Left lung (tissue), 10 donors: ENCODE results near the gene CD53. TPM values are rescaled to one million over a fixed set of nuclear protein-coding genes. Genes with fewer than 3 reads are reported as not detected.
"Not testable (repeated sequence)": the region's sequence is repeated elsewhere in the genome, so short reads cannot be mapped to it uniquely, and the experiment has no call there.

ENCODE experiments used
- ATAC-seq: fragments of 200-7000 bp; cut with Tn5 transposase; one replicate; pipeline ENCODE4 v1.9.1; 2020; ENCODE audit warnings: moderate library complexity
- DNase-seq, 4 donors: peaks; one replicate each; pipeline ENCODE4 v3.0.0-alpha.2; 2013 to 2020
- H3K27ac ChIP-seq, 2 donors: fragments of 200-600 bp; sonication (generic) in 1 of 2; one replicate each; pipeline versions ENCODE4 v1.5.0 to v1.8.0; 2020 to 2021
- H3K27me3 ChIP-seq, 2 donors: fragments of 200-600 bp; sonication (generic) in 1 of 2; one replicate each; pipeline versions ENCODE4 v1.5.0 to v1.8.0; 2020 to 2021
- H3K36me3 ChIP-seq, 2 donors: fragments of 200-600 bp; sonication (generic) in 1 of 2; one replicate each; pipeline versions ENCODE4 v1.5.0 to v1.8.0; 2020 to 2021
- H3K4me1 ChIP-seq, 2 donors: fragments of 200-600 bp; one replicate each; pipeline ENCODE4 v1.8.0; 2021
- H3K4me3 ChIP-seq, 2 donors: fragments of 200-600 bp; sonication (generic) in 1 of 2; one replicate each; pipeline versions ENCODE4 v1.5.0 to v1.8.0; 2020 to 2021; ENCODE audit warnings: mild to moderate bottlenecking in 1 of 2
- H3K9me3 ChIP-seq, 2 donors: fragments of 200-600 bp; sonication (generic) in 1 of 2; one replicate each; pipeline versions ENCODE4 v1.5.0 to v1.8.0; 2020 to 2021
- CTCF ChIP-seq, 2 donors: fragments of 200-600 bp; sonication (generic) in 1 of 2; IDR thresholded peaks; one replicate each; pipeline versions ENCODE4 v1.5.0 to v1.8.0; 2021; ENCODE audit warnings: antibody characterized with exemption in 2 of 2
- intact Hi-C, 2 donors: fragments of 100-400 bp; cut with DNase I; formaldehyde crosslinking; loops; one replicate each; pipeline versions ENCODE4 v1.11.2 to v1.14.2; 2022
- polyA plus RNA-seq, 6 donors: library from polyadenylated mRNA; unstranded; fragments of 120-200 nt; gene quantifications; one replicate each; pipeline ENCODE4 v1.2.1, GENCODE V29; 2013; ENCODE audit not compliant: insufficient read length in 6 of 6
- total RNA-seq, 2 donors: library from RNA; stranded (reverse); fragmentation: NEBNext Ultra II Directional; extraction: Animal tissue kit (Norgen Biotek cat#: 25700); gene quantifications; one replicate each; pipeline ENCODE4 v1.2.1, GENCODE V29; 2021
- donor health status: DM: no; HTN: yes; CAD: no.
- donor health status: DM: no; HTN: no; CAD: no.

The CD53 gene
- total and polyA plus RNA-seq, 8 donors, result 7.8 to 261 (median 10.9) TPM

GRCh38 chr1:110927484-110928075 lies 54.6 kb downstream of the CD53 start:
- intact Hi-C loops, result no loop called here

GRCh38 chr1:110928191-110928590 lies 55.2 kb downstream of the CD53 start:
- Histone ChIP-seq H3K27me3 (no peaks in the 10 kb centered on the region), H3K36me3 (no peaks in the 10 kb centered on the region), H3K27ac (no peak overlapping the region), H3K9me3 (peaks cover 0 to 28% of the 10 kb centered on the region in 2 donors), H3K4me3 (no peak overlapping the region), H3K4me1 (no peaks in the 10 kb centered on the region)
- intact Hi-C loops, result no loop called here
- no peak for TF ChIP-seq CTCF (IDR thresholded peaks at IDR 0.05)
- ATAC-seq, result no peak
- DNase-seq, result no peak

More at GRCh38 chr1:110927484-110928075, 54.6 kb downstream of the CD53 start:
- Histone ChIP-seq H3K27ac (no peak overlapping the region), H3K9me3 (peaks cover 0 to 26% of the 10 kb centered on the region in 2 donors), H3K27me3 (no peaks in the 10 kb centered on the region), H3K36me3 (no peaks in the 10 kb centered on the region), H3K4me1 (no peaks in the 10 kb centered on the region), H3K4me3 (no peak overlapping the region)
- DNase-seq (no peak), ATAC-seq (no peak)
- TF ChIP-seq CTCF (IDR thresholded peaks at IDR 0.05), result no peak

- Histone ChIP-seq H3K4me1 (no peaks in the 10 kb centered on the region), H3K9me3 (peaks cover 0 to 29% of the 10 kb centered on the region in 2 donors), H3K36me3 (no peaks in the 10 kb centered on the region), H3K27me3 (no peaks in the 10 kb centered on the region), H3K27ac (no peak overlapping the region), H3K4me3 (no peak overlapping the region)
- no peak for DNase-seq
- no peak for TF ChIP-seq CTCF (IDR thresholded peaks at IDR 0.05)
- no peak for ATAC-seq
- intact Hi-C loops, result no loop called here
Observed at GRCh38 chr1:110928904-110929303, 56.0 kb downstream of the CD53 start.

- ATAC-seq, DNase-seq, H3K36me3 ChIP-seq, H3K4me3 ChIP-seq, intact Hi-C loops, H3K27me3 ChIP-seq, H3K4me1 ChIP-seq, H3K27ac ChIP-seq: not testable (repeated sequence)
- peaks cover 0 to 36% of the 10 kb centered on the region in 2 donors for H3K9me3 ChIP-seq
Observed at GRCh38 chr1:110931097-110931496, 58.1 kb downstream of the CD53 start.

- Histone ChIP-seq H3K27me3 (no peaks in the 10 kb centered on the region), H3K9me3 (peaks cover 0 to 39% of the 10 kb centered on the region in 2 donors), H3K4me3 (no peak overlapping the region), H3K27ac (no peak overlapping the region), H3K36me3 (no peaks in the 10 kb centered on the region), H3K4me1 (no peaks in the 10 kb centered on the region)
- no peak for ATAC-seq
- intact Hi-C loops, result no loop called here
- no peak for DNase-seq
- no peak for TF ChIP-seq CTCF (IDR thresholded peaks at IDR 0.05)
Observed at GRCh38 chr1:110936567-110936966, 63.6 kb downstream of the CD53 start.

- intact Hi-C loops, result no loop called here
- Histone ChIP-seq H3K4me3 (no peak overlapping the region), H3K36me3 (peaks cover 0 to 32% of the 10 kb centered on the region in 2 donors), H3K9me3 (peaks cover 0 to 5% of the 10 kb centered on the region in 2 donors), H3K27ac (no peak overlapping the region), H3K27me3 (no peaks in the 10 kb centered on the region), H3K4me1 (no peaks in the 10 kb centered on the region)
- DNase-seq (no peak), ATAC-seq (no peak)
- no peak for TF ChIP-seq CTCF (IDR thresholded peaks at IDR 0.05)
Observed at GRCh38 chr1:110944806-110945205, 71.9 kb downstream of the CD53 start.
